SIG-M5 treated with dmso at 0.1 percent for 504 hours (cell line): ENCODE results near the gene CRADD.

Experiments
- DNase-seq: peaks from one replicate; lab custom pipeline; 2025; ENCODE audit not compliant: unreplicated experiment; lab: John Stamatoyannopoulos, UW

The CRADD gene

GRCh38 chr12:93670104-93670503 is 7.1 kb upstream of the CRADD start:
- DNase-seq, result no peak

DNA sequence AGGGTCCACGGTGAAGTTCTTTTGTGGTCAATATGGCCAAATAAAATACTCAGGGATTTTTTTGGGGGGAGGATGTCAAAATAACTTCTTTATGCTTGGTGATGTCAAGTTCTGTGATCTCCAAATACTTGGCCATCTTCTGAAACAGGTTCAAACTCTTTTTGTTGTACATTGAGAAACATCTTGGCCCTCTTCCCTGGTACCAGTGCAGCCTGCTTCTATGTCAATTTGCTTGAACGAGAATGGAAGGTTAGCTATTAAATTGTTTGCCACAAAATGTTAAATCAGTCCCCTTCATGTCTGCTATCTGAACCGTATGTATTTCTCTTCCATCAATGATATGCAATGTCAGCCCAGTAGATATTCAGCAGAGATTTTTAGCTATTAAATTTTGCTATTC is 6.1 kb upstream of the CRADD start:
- DNase-seq, result no peak

GRCh38 chr12:93673084-93673483 is 4.1 kb upstream of the CRADD start:
- DNase-seq, result no peak

- no peak for DNase-seq
Measured at GRCh38 chr12:93674386-93674785, 2.8 kb upstream of the CRADD start.

DNA sequence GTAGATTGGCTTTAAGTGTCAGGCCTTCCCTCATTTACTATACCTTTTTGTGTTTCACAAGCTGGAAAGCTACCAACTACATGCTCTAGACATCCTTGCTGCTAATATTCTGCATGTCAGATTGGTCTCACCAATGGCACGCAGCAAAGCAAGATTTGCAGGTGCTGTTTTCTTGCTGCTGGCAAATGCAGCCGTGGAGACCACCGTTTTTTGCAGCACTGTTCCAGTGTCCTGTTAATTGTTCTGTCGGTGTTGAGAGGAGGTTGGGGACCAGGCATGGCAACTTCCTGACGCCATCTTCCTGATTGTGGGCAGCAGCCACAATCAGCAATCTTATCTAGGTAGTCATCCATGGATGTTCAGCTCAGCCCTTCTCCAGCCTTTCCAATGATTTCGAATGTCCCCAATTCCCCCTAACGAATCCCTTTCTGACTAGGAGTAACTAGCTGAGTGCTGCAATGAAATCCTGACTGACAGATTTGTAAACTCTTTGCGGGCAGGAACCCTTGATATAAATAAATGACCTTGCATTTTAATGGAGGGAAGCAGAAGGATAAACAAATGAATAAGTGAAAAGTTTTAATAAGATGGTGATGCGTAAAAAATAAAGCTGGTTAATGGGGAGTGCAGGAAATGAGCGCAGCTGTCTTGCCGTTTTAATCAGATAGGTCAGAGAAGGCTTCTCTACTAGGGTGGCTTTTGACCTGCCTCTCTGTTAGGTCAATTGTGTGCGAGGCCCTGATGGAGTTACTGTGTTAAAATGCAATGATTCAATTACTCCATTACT is 574 bp upstream of the CRADD start:
- no peak for DNase-seq

- DNase-seq, result no peak
Measured at GRCh38 chr12:93678779-93679178, 1.6 kb downstream of the CRADD start.

DNA sequence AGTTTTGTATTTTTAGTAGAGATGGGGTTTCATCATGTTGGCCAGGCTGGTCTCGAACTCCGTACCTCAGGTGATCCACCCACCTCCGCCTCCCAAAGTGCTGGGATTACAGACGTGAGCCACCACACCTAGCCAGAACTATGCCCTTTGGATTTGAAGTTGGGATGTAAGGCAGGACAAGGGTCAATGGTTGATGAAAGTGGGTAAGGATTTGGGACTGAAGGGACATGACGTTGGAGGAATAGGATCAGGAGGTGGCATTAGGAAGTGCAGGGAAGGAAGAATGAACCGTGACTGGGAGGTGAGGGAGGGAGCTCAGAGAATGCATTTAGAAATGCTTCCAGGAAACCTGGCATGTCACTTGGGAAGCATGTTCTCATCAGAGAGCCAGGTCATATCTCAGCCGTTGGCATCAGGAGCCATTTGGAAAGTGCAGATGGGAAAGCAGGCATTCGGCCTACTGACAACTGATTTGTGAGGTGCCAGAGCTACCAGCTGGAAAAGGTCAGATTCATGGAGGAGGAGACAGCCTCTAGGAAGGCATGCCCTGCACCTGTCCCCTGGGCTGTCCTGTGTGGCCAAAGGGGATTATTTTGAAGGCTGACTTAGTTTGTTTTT is 2.2 kb downstream of the CRADD start:
- no peak for DNase-seq

DNA sequence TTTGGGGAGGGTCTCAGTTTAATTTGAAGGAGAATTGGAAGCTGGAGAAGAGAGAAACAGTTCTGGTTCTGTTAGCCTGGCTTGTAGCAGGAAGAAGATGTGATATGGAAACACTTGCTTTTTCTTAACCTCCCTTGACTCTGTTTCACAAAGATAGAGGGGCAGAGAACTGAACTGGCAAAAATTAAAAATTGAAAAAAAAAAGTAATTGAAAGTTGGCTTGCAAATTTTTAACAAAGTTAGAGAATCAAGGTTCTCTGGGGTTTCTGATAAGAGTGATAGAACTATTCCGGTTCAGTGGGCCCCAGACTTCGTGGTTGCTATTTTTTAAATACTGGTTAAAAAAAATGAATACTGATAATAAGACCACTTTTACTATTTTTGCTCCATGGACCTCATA is 2.8 kb downstream of the CRADD start:
- DNase-seq, result no peak

GRCh38 chr12:93682846-93683261 is 5.7 kb downstream of the CRADD start:
- no peak for DNase-seq

- no peak for DNase-seq
Measured at GRCh38 chr12:93683410-93683809, 6.2 kb downstream of the CRADD start.

GRCh38 chr12:93684716-93685115 is 7.5 kb downstream of the CRADD start:
- DNase-seq, result no peak

GRCh38 chr12:93686572-93687356 is 9.6 kb downstream of the CRADD start:
- DNase-seq, result no peak

DNA sequence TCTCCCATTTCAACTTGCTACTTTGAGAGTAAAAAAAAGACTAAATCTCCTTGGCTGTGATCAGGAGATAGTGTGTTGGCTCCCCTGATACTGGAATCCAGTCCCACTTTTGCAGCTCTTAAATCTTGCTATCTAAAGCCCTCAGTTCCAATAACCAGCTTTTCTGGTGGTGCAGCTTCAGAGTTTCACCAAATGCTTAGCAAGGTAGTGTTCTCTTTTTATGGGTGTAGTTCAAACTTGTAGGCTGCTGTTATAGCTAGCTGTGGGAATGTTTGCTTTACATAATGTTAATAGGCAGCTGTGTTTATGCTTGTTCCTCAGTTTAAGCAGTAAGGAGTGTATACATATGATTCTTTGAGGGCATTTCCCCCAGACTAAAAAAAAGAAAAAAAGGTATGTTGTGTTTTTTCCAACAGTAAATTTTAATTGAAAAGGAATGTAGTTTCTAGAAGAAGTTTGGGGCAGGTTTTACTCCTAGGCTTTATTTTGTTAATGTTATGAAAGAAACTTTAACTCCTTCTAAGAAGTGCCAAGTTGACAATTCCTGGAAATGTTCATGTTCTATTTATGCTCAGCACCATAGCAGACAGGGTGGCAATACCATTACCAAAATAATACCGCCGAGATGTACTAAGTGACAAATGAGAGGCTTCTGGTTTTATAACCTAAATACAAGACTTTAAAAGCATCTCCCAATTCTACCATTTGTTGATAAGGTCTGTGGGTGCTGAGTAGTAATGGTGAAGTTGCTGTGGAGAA is 12.1 kb downstream of the CRADD start:
- peak; percentile 26 for DNase-seq

GRCh38 chr12:93696462-93696861 is 19.3 kb downstream of the CRADD start:
- no peak for DNase-seq

DNA sequence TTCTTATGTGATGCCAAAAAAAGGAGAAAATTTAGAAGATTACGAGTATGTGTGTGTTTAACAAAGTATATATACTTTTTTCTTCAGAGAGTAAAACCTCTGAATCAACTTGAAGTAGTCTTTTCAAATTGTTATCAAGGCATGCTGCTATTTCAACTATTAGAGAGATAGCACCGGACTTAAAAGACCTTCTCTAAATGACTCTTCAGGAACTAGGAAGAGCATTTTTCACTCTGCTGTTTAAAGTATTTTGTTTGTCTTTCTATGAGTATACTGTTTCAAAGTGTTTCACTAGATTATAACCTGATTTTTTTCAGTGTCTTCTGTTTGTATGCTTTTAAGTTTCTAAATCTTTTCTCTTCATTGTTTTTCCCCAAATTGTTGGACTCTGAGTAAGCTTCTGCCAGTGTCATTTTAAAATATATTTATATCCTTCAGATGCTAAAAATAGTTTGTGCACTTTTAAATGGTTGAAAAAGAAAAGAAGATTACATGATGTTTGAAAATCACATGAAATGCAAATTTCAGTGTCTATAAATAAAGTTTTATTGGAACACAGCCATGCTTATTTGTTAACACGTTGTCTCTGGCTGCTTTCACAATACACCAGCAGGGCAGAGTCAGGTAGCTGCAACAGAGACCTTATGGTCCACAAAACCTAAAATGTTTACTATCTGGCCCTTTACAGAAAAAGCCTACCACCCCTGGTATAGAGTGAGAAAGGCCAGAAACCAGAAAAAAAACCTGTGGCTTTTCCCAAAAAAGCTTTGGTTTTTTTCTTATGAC is 21.3 kb downstream of the CRADD start:
- DNase-seq, result no peak

GRCh38 chr12:93699271-93700145 is 22.3 kb downstream of the CRADD start:
- peak; percentile 13 for DNase-seq

- no peak for DNase-seq
Measured at GRCh38 chr12:93702707-93703315, 25.6 kb downstream of the CRADD start.

- DNase-seq, result no peak
Measured at GRCh38 chr12:93704122-93704521, 26.9 kb downstream of the CRADD start.

- no peak for DNase-seq
Measured at GRCh38 chr12:93704625-93705024, 27.4 kb downstream of the CRADD start.
